Right lobe of liver (tissue), 6 donors: ENCODE measurements around the gene KRTAP12-3. TPM values are rescaled to one million over a fixed set of nuclear protein-coding genes. Genes with fewer than 3 reads are reported as not detected.

ENCODE experiments used
- ATAC-seq, 4 donors: fragments of 200-7000 bp; cut with Tn5 transposase; one replicate each; pipeline ENCODE4 v1.9.1; 2020; ENCODE audit warnings: mild to moderate bottlenecking in 4 of 4, moderate library complexity in 4 of 4
- DNase-seq, 3 donors: peaks; one replicate each; pipeline ENCODE4 v3.0.0-alpha.2; 2020
- H3K27ac ChIP-seq, 3 donors: fragments of 200-600 bp; one replicate each; pipeline ENCODE4 v1.8.0; 2022
- H3K27me3 ChIP-seq, 2 donors: fragments of 200-600 bp; one replicate each; pipeline ENCODE4 v1.8.0; 2022
- H3K36me3 ChIP-seq, 4 donors: fragments of 200-600 bp; sonication (generic) in 1 of 4; one replicate each; pipeline versions ENCODE4 v1.5.1 to v1.8.0; 2017 to 2022; ENCODE audit warnings: control low read depth in 1 of 4
- H3K4me1 ChIP-seq, 4 donors: fragments of 200-600 bp; sonication (generic) in 1 of 4; one replicate each; pipeline versions ENCODE4 v1.5.1 to v1.8.0; 2017 to 2022; ENCODE audit warnings: control low read depth in 1 of 4
- H3K4me3 ChIP-seq, 3 donors: fragments of 200-600 bp; one replicate each; pipeline ENCODE4 v1.8.0; 2022
- H3K9me3 ChIP-seq, 4 donors: fragments of 200-600 bp; sonication (generic) in 1 of 4; one replicate each; pipeline versions ENCODE4 v1.5.1 to v1.8.0; 2017 to 2022; ENCODE audit warnings: control low read depth in 1 of 4
- POLR2A ChIP-seq: fragments of 450-650 bp; IDR thresholded peaks from one replicate; pipeline ENCODE4 v1.6.1; 2017; ENCODE audit warnings: antibody characterized with exemption, mild to moderate bottlenecking
- WGBS: methylation state at CpG from one replicate; pipeline ENCODE4 v1.1.6; 2018; ENCODE audit warnings: low coverage, low lambda C conversion rate; ENCODE audit not compliant: insufficient coverage; ENCODE audit errors: missing lambda C conversion rate; 5-methylcytosine and 5-hydroxymethylcytosine counted together
- intact Hi-C, 2 donors: fragments of 100-400 bp; cut with DNase I; formaldehyde crosslinking; loops; one replicate each; pipeline versions ENCODE4 v1.11.2 to v1.14.1; 2022
- small RNA-seq, 2 experiments: library from RNA; depleted of rRNA; stranded (forward); fragments of <200 nt; gene quantifications; one replicate each; pipeline ENCODE3, GENCODE V24; 2016
- total RNA-seq, 6 experiments: library from RNA; depleted of rRNA in 2 of 6; stranded (reverse); fragments of >200 nt in 2 of 6; fragmentation: NEBNext Ultra II Directional in 3 of 6; extraction: Animal tissue kit (Norgen Biotek cat#: 25700) in 3 of 6; gene quantifications; one replicate each; pipeline versions ENCODE4 v1.1.0 to v1.2.4, GENCODE V29; 2016 to 2023
- TF ChIP-seq, protein P1 (sequence below), 4 donors: fragments of 200-600 bp in 3 of 4; fragments of 450-650 bp in 1 of 4; IDR thresholded peaks; one replicate each; pipeline versions ENCODE4 v1.5.1 to v1.8.0; 2016 to 2022; ENCODE audit warnings: antibody characterized with exemption in 4 of 4, mild to moderate bottlenecking in 2 of 4
- donor health status: DM: no; HTN: yes; CAD: no.
- donor health status: DM: no; HTN: no; CAD: no.
- donor health status: DM: no; HTN: no; CAD: no.
- donor health status: DM: no; HTN: yes; CAD: no.
- donor health status: DM: no; HTN: yes; CAD: no.

KRTAP12-3 gene
- total RNA-seq, 6 experiments from 2014 or later, result not detected

DNA sequence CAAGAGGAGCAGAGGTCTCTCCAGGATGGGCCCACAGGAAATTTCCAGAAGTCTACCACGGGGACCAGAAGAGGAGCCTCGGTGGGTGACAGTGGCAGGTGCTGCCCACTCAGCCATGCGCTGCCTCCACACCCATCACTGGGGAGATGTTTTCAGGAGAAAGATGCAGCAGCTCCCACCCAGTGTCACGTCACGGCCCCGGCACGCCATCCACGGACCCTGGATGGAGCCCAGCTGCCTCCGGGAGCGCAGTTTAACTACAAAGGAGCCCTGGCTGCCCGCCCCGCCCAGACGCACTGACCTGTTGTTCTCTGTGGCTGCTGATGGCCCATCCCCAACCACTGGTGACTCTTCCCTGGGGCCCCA is 46.9 kb downstream of the KRTAP12-3 start:
- H3K4me3 ChIP-seq, result no peak overlapping the region
- peaks cover 12 to 13% of the 10 kb centered on the region in 2 donors for H3K27me3 ChIP-seq
- no peaks in the 10 kb centered on the region for H3K36me3 ChIP-seq
- no peaks in the 10 kb centered on the region for H3K4me1 ChIP-seq
- no CpG with 5 or more reads among the region's 13 CpGs for WGBS
- no peak for TF ChIP-seq POLR2A
- TF ChIP-seq, protein P1, sequence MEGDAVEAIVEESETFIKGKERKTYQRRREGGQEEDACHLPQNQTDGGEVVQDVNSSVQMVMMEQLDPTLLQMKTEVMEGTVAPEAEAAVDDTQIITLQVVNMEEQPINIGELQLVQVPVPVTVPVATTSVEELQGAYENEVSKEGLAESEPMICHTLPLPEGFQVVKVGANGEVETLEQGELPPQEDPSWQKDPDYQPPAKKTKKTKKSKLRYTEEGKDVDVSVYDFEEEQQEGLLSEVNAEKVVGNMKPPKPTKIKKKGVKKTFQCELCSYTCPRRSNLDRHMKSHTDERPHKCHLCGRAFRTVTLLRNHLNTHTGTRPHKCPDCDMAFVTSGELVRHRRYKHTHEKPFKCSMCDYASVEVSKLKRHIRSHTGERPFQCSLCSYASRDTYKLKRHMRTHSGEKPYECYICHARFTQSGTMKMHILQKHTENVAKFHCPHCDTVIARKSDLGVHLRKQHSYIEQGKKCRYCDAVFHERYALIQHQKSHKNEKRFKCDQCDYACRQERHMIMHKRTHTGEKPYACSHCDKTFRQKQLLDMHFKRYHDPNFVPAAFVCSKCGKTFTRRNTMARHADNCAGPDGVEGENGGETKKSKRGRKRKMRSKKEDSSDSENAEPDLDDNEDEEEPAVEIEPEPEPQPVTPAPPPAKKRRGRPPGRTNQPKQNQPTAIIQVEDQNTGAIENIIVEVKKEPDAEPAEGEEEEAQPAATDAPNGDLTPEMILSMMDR (IDR thresholded peaks at IDR 0.05), result no peak
- DNase-seq (peak in 1 of 3 donors; percentile 25), ATAC-seq (no peak)
- H3K27ac ChIP-seq, result no peak overlapping the region
- H3K9me3 ChIP-seq, result no peaks in the 10 kb centered on the region
- intact Hi-C loops, result no loop called here

GRCh38 chr21:44706026-44706705 is 48.4 kb downstream of the KRTAP12-3 start:
- H3K4me3 ChIP-seq, result no peak overlapping the region
- H3K27me3 ChIP-seq, result peaks cover 14 to 21% of the 10 kb centered on the region in 2 donors
- intact Hi-C loops, result no loop called here
- peak in 1 of 3 donors; percentile 31 for DNase-seq
- peaks cover 0 to 3% (median 0%) of the 10 kb centered on the region in 4 donors for H3K4me1 ChIP-seq
- H3K27ac ChIP-seq, result no peak overlapping the region
- ATAC-seq, result no peak
- 5% methylated on average over 24 of the region's 54 CpGs for whole genome bisulfite sequencing
- H3K9me3 ChIP-seq, result no peaks in the 10 kb centered on the region
- no peaks in the 10 kb centered on the region for H3K36me3 ChIP-seq
- TF ChIP-seq POLR2A, result no peak
- TF ChIP-seq, protein P1 (IDR thresholded peaks at IDR 0.05), result no peak

- DNase-seq (peak in 1 of 3 donors; percentile 35), ATAC-seq (no peak)
- intact Hi-C loops, result no loop called here
- H3K27me3 ChIP-seq, result peaks cover 17 to 24% of the 10 kb centered on the region in 2 donors
- no peak overlapping the region for H3K4me3 ChIP-seq
- peaks cover 0 to 3% (median 0%) of the 10 kb centered on the region in 4 donors for H3K4me1 ChIP-seq
- no peak for TF ChIP-seq POLR2A
- TF ChIP-seq, protein P1 (IDR thresholded peaks at IDR 0.05), result no peak
- no peaks in the 10 kb centered on the region for H3K9me3 ChIP-seq
- H3K36me3 ChIP-seq, result no peaks in the 10 kb centered on the region
- WGBS, result 1% methylated on average over 8 of the region's 46 CpGs
- H3K27ac ChIP-seq, result no peak overlapping the region
These were observed 49.2 kb downstream of the KRTAP12-3 start for GRCh38 chr21:44706706-44707581.

Small RNA genes within 50 kb of the gene (small RNA-seq; reads per million reads assigned to genes)
- 0 reads per million in 2 experiments for gene KRTAP12-6P

Other genes starting within 250 kb of the KRTAP12-3 start
- gene LRRC3, start 202.4 kb upstream of the KRTAP12-3 start, total RNA-seq, result 10 to 100 TPM in 5 of 6 experiments, 1 to 10 TPM in 1; 7.5 to 19.3 (median 13.9) TPM
- not detected for gene KRTAP10-1, start 117.7 kb upstream of the KRTAP12-3 start, total RNA-seq
- not detected for gene KRTAP10-2, start 106.4 kb upstream of the KRTAP12-3 start, total RNA-seq
- not detected for gene KRTAP10-3, start 99.1 kb upstream of the KRTAP12-3 start, total RNA-seq
- not detected for gene KRTAP10-4, start 84.2 kb upstream of the KRTAP12-3 start, total RNA-seq
- gene KRTAP10-5, start 77.3 kb upstream of the KRTAP12-3 start, total RNA-seq, result not detected
- gene KRTAP10-6, start 65.4 kb upstream of the KRTAP12-3 start, total RNA-seq, result not detected
- not detected for gene KRTAP10-7, start 57.3 kb upstream of the KRTAP12-3 start, total RNA-seq
- not detected for gene KRTAP10-8, start 45.9 kb upstream of the KRTAP12-3 start, total RNA-seq
- gene KRTAP10-9, start 30.8 kb upstream of the KRTAP12-3 start, total RNA-seq, result not detected
- gene KRTAP10-10, start 20.6 kb upstream of the KRTAP12-3 start, total RNA-seq, result not detected
- not detected for gene KRTAP10-11, start 11.5 kb upstream of the KRTAP12-3 start, total RNA-seq
- not detected for gene KRTAP12-4, start 3.3 kb upstream of the KRTAP12-3 start, total RNA-seq
- not detected for gene KRTAP12-2, start 9.0 kb downstream of the KRTAP12-3 start, total RNA-seq
- gene KRTAP12-1, start 24.2 kb downstream of the KRTAP12-3 start, total RNA-seq, result not detected
- gene KRTAP10-12, start 39.2 kb downstream of the KRTAP12-3 start, total RNA-seq, result not detected
- not detected for gene TSPEAR, start 53.6 kb downstream of the KRTAP12-3 start, total RNA-seq
- 10 to 100 TPM; 41.5 to 54.6 (median 49.9) TPM for gene UBE2G2, start 143.9 kb downstream of the KRTAP12-3 start, total RNA-seq
- gene SUMO3, start 160.1 kb downstream of the KRTAP12-3 start, total RNA-seq, result 10 to 100 TPM; 33.4 to 41.2 (median 36.6) TPM
- gene PTTG1IP, start 215.8 kb downstream of the KRTAP12-3 start, total RNA-seq, result 100 to 1,000 TPM in 3 of 6 experiments, 10 to 100 TPM in 3; 54.3 to 195 (median 140) TPM